Left lung (tissue), 10 donors: Measurements from ENCODE around the gene FGF12. TPM values are rescaled to one million over a fixed set of nuclear protein-coding genes. Genes with fewer than 3 reads are reported as not detected.

ENCODE experiments used
- ATAC-seq: fragments of 200-7000 bp; cut with Tn5 transposase; one replicate; pipeline ENCODE4 v1.9.1; 2020; ENCODE audit warnings: moderate library complexity
- DNase-seq, 4 donors: peaks; one replicate each; pipeline ENCODE4 v3.0.0-alpha.2; 2013 to 2020
- H3K27ac ChIP-seq, 2 donors: fragments of 200-600 bp; sonication (generic) in 1 of 2; one replicate each; pipeline versions ENCODE4 v1.5.0 to v1.8.0; 2020 to 2021
- H3K27me3 ChIP-seq, 2 donors: fragments of 200-600 bp; sonication (generic) in 1 of 2; one replicate each; pipeline versions ENCODE4 v1.5.0 to v1.8.0; 2020 to 2021
- H3K36me3 ChIP-seq, 2 donors: fragments of 200-600 bp; sonication (generic) in 1 of 2; one replicate each; pipeline versions ENCODE4 v1.5.0 to v1.8.0; 2020 to 2021
- H3K4me1 ChIP-seq, 2 donors: fragments of 200-600 bp; one replicate each; pipeline ENCODE4 v1.8.0; 2021
- H3K4me3 ChIP-seq, 2 donors: fragments of 200-600 bp; sonication (generic) in 1 of 2; one replicate each; pipeline versions ENCODE4 v1.5.0 to v1.8.0; 2020 to 2021; ENCODE audit warnings: mild to moderate bottlenecking in 1 of 2
- H3K9me3 ChIP-seq, 2 donors: fragments of 200-600 bp; sonication (generic) in 1 of 2; one replicate each; pipeline versions ENCODE4 v1.5.0 to v1.8.0; 2020 to 2021
- intact Hi-C, 2 donors: fragments of 100-400 bp; cut with DNase I; formaldehyde crosslinking; loops; one replicate each; pipeline versions ENCODE4 v1.11.2 to v1.14.2; 2022
- polyA plus RNA-seq, 6 donors: library from polyadenylated mRNA; unstranded; fragments of 120-200 nt; gene quantifications; one replicate each; pipeline ENCODE4 v1.2.1, GENCODE V29; 2013; ENCODE audit not compliant: insufficient read length in 6 of 6
- total RNA-seq, 2 donors: library from RNA; stranded (reverse); fragmentation: NEBNext Ultra II Directional; extraction: Animal tissue kit (Norgen Biotek cat#: 25700); gene quantifications; one replicate each; pipeline ENCODE4 v1.2.1, GENCODE V29; 2021
- TF ChIP-seq, protein P1 (sequence below), 2 donors: fragments of 200-600 bp; sonication (generic) in 1 of 2; IDR thresholded peaks; one replicate each; pipeline versions ENCODE4 v1.5.0 to v1.8.0; 2021; ENCODE audit warnings: antibody characterized with exemption in 2 of 2
- donor health status: DM: no; HTN: yes; CAD: no.
- donor health status: DM: no; HTN: no; CAD: no.

Gene FGF12
- total and polyA plus RNA-seq, 8 donors = 1.0 to 10.2 (median 4.7) TPM

DNA sequence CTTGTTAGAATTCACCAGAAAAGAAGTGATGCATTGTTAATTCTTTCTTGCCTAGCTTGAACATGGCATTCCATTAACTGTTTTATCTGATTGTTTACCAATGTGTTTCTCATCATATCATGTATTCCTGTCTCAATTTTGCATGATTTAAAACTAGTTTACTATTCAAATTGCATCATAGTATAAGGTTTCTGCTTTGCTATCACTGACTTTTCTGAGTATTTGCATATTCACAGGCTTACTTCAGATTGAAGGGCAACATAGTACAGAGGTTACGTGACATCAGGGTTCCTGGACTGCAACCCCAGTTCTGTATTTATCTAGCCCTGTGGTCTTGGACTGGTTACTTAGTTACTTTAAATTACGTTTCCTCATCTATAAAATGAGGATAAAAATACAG, 561.8 kb downstream of the FGF12 start:
- H3K27ac ChIP-seq = no peak overlapping the region
- no peaks in the 10 kb centered on the region for H3K36me3 ChIP-seq
- no peak for ATAC-seq
- intact Hi-C loops = no loop called here
- no peaks in the 10 kb centered on the region for H3K27me3 ChIP-seq
- TF ChIP-seq, protein P1, sequence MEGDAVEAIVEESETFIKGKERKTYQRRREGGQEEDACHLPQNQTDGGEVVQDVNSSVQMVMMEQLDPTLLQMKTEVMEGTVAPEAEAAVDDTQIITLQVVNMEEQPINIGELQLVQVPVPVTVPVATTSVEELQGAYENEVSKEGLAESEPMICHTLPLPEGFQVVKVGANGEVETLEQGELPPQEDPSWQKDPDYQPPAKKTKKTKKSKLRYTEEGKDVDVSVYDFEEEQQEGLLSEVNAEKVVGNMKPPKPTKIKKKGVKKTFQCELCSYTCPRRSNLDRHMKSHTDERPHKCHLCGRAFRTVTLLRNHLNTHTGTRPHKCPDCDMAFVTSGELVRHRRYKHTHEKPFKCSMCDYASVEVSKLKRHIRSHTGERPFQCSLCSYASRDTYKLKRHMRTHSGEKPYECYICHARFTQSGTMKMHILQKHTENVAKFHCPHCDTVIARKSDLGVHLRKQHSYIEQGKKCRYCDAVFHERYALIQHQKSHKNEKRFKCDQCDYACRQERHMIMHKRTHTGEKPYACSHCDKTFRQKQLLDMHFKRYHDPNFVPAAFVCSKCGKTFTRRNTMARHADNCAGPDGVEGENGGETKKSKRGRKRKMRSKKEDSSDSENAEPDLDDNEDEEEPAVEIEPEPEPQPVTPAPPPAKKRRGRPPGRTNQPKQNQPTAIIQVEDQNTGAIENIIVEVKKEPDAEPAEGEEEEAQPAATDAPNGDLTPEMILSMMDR (IDR thresholded peaks at IDR 0.05) = no peak
- H3K9me3 ChIP-seq = no peaks in the 10 kb centered on the region
- H3K4me1 ChIP-seq = no peaks in the 10 kb centered on the region
- H3K4me3 ChIP-seq = no peak overlapping the region
- no peak for DNase-seq

DNA sequence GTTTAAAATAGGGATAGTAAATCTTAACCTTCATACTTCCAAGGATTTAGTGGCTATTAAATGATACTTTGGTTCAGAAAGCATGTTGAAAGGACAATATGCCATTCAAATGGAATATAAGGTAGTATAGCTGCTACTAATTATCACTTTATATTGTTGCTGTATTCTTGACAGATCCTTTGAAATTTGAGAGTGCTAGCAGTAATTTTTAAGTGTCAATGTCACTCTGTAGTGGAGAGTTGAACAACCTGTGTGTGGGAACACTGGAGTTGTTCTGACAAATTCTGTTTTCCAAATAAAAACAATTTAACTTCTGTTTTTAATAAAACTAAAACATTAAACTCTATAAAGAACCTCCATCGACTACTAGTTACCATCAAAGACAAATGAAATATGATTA, 565.7 kb downstream of the FGF12 start:
- ATAC-seq = no peak
- TF ChIP-seq, protein P1 (IDR thresholded peaks at IDR 0.05) = no peak
- intact Hi-C loops = no loop called here
- no peaks in the 10 kb centered on the region for H3K9me3 ChIP-seq
- H3K4me3 ChIP-seq = no peak overlapping the region
- no peak overlapping the region for H3K27ac ChIP-seq
- DNase-seq = no peak
- H3K36me3 ChIP-seq = no peaks in the 10 kb centered on the region
- no peaks in the 10 kb centered on the region for H3K27me3 ChIP-seq
- H3K4me1 ChIP-seq = no peaks in the 10 kb centered on the region

DNA sequence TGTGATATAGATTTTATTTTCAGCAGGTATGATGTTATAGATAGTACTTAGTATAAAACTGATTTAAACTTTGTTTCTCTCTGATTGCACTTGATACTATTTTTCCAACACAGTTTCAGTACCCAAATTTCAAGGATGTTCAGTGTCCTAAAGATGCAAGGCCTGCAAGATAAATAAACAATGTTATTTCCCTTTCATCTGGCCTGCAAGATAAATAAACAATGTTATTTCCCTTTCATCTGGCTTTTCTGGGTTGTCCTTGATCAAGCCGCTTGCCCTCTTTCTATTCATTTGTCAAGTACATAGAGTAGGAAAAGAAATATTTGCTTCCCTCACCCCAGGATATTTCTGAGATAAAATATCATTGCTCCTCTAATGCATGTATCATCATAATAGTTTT, 571.0 kb downstream of the FGF12 start:
- intact Hi-C loops = no loop called here
- Histone ChIP-seq H3K4me1 (no peaks in the 10 kb centered on the region), H3K27ac (no peak overlapping the region), H3K36me3 (no peaks in the 10 kb centered on the region), H3K4me3 (no peak overlapping the region), H3K27me3 (no peaks in the 10 kb centered on the region), H3K9me3 (no peaks in the 10 kb centered on the region)
- TF ChIP-seq, protein P1 (IDR thresholded peaks at IDR 0.05) = no peak
- DNase-seq = no peak
- no peak for ATAC-seq

DNA sequence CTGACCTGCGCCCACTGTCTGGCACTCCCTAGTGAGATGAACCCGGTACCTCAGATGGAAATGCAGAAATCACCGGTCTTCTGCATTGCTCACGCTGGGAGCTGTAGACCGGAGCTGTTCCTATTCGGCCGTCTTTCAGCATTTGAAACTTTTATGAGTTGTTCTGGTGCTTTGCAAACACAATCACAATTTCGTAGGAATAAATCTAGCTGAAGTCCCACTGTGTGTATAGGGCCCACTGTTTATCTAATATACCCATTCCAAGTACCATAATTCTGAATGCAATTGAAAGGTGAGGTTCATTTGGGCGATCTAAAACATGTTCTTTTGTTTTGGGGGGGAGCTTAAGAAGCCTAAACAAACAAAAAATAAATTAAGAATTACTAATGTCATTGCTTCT, 572.1 kb downstream of the FGF12 start:
- no peaks in the 10 kb centered on the region for H3K9me3 ChIP-seq
- ATAC-seq (no peak), DNase-seq (no peak)
- TF ChIP-seq, protein P1 (IDR thresholded peaks at IDR 0.05) = no peak
- no peaks in the 10 kb centered on the region for H3K36me3 ChIP-seq
- no peaks in the 10 kb centered on the region for H3K4me1 ChIP-seq
- intact Hi-C loops = no loop called here
- no peaks in the 10 kb centered on the region for H3K27me3 ChIP-seq
- H3K27ac ChIP-seq = no peak overlapping the region
- no peak overlapping the region for H3K4me3 ChIP-seq

DNA sequence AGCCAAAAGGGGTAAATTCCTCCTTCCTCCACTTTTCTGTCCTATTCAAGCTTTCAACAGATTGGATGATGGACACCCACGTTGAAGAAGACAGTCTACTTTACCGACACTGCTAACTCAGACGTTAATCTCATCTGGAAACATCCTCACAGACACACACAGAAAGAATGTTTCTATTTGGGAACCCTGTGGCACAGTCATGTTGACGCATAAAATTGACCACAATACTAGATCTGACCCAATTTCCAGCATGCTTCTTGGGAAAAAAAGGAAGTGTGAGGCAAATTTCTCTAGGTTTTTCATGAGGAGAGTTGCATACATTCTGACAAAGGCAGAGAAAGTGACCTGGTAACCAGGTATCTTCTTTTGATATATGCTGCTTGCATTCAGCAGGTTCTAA, 594.1 kb downstream of the FGF12 start:
- Histone ChIP-seq H3K36me3 (no peaks in the 10 kb centered on the region), H3K9me3 (no peaks in the 10 kb centered on the region), H3K27me3 (no peaks in the 10 kb centered on the region), H3K4me1 (no peaks in the 10 kb centered on the region), H3K27ac (no peak overlapping the region), H3K4me3 (no peak overlapping the region)
- DNase-seq (no peak), ATAC-seq (no peak)
- intact Hi-C loops = loop anchor here in 1 of 2 donors (10.0 kb wide), 1 partner anchor 312 kb away; no protein-coding TSS in a partner anchor
- TF ChIP-seq, protein P1 (IDR thresholded peaks at IDR 0.05) = no peak
